Measurements from ENCODE around the gene RRP1. TPM values are rescaled to one million over a fixed set of nuclear protein-coding genes. Genes with fewer than 3 reads are reported as not detected.
A peak's percentile ranks its signal among the peaks of the same experiment; 100 is the strongest.

RRP1 gene
- total and polyA plus RNA-seq, 2 of the 13 experiments (the other 11 are each of a cell fraction or from before 2014, with no cell fraction given): 20.1 to 35.1 TPM

DNA sequence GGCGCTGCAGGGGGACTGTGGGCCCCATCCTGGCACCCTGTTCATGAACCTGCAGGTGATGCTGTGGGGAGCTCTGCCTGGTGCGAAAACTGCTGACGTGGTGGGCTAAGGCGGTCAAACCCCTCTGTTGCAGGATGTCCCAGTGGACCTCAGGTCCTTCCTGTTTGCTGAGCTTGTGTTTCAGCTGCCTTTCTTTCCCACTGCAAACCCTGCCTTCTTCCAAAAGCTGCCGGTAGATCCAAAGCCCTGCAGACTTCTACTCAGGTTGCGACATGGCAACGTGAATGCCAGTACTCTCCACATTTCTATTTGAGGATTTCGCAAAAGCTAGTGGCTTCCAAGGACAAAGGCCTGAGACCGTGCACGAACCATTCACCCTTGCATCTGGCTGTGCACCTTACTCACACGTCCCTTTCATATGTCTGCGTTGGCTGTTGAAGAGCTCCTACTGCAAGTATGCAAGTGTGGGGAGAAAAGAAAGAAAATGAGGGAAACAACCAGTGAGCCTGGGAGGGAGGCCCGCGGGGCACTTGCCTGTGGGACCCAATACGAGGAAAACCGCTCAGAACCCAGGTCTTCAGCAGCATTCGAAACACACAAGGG is 6.2 kb upstream of the RRP1 start (continued):
- TF ChIP-seq, protein P1, sequence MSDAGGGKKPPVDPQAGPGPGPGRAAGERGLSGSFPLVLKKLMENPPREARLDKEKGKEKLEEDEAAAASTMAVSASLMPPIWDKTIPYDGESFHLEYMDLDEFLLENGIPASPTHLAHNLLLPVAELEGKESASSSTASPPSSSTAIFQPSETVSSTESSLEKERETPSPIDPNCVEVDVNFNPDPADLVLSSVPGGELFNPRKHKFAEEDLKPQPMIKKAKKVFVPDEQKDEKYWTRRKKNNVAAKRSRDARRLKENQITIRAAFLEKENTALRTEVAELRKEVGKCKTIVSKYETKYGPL (CRISPR knock-in tag; IDR thresholded peaks at IDR 0.05): no peak
- TF ChIP-seq MYC (CRISPR knock-in tag; IDR thresholded peaks at IDR 0.05; ENCODE audit: borderline replicate concordance): peak; percentile 75; the same call in 1 of the 2 replicates
- TF ChIP-seq, protein P2, sequence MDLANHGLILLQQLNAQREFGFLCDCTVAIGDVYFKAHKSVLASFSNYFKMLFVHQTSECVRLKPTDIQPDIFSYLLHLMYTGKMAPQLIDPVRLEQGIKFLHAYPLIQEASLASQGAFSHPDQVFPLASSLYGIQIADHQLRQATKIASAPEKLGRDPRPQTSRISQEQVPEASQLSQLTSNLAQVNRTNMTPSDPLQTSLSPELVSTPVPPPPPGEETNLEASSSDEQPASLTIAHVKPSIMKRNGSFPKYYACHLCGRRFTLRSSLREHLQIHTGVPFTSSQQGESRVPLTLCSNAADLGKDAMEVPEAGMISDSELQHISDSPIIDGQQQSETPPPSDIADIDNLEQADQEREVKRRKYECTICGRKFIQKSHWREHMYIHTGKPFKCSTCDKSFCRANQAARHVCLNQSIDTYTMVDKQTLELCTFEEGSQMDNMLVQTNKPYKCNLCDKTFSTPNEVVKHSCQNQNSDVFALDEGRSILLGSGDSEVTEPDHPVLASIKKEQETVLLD (CRISPR knock-in tag; IDR thresholded peaks at IDR 0.05; ENCODE audit: low read depth): no peak
- no peak for TF ChIP-seq ZNF484 (CRISPR knock-in tag; IDR thresholded peaks at IDR 0.05; ENCODE audit: borderline replicate concordance, low read depth)
- TF ChIP-seq, protein P3, sequence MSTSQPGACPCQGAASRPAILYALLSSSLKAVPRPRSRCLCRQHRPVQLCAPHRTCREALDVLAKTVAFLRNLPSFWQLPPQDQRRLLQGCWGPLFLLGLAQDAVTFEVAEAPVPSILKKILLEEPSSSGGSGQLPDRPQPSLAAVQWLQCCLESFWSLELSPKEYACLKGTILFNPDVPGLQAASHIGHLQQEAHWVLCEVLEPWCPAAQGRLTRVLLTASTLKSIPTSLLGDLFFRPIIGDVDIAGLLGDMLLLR (CRISPR knock-in tag; IDR thresholded peaks at IDR 0.05): no peak; the same call in 1 of the 2 replicates
- TF ChIP-seq HOXD1 (CRISPR knock-in tag; IDR thresholded peaks at IDR 0.05): no peak
- TF ChIP-seq BHLHE40 (IDR thresholded peaks at IDR 0.05; ENCODE audit: low read length): peak; percentile 55; the same call in 1 of the 2 replicates
- TF ChIP-seq, protein P4, sequence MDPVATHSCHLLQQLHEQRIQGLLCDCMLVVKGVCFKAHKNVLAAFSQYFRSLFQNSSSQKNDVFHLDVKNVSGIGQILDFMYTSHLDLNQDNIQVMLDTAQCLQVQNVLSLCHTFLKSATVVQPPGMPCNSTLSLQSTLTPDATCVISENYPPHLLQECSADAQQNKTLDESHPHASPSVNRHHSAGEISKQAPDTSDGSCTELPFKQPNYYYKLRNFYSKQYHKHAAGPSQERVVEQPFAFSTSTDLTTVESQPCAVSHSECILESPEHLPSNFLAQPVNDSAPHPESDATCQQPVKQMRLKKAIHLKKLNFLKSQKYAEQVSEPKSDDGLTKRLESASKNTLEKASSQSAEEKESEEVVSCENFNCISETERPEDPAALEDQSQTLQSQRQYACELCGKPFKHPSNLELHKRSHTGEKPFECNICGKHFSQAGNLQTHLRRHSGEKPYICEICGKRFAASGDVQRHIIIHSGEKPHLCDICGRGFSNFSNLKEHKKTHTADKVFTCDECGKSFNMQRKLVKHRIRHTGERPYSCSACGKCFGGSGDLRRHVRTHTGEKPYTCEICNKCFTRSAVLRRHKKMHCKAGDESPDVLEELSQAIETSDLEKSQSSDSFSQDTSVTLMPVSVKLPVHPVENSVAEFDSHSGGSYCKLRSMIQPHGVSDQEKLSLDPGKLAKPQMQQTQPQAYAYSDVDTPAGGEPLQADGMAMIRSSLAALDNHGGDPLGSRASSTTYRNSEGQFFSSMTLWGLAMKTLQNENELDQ (CRISPR knock-in tag; IDR thresholded peaks at IDR 0.05; ENCODE audit: borderline replicate concordance): no peak; the same call in 1 of the 2 replicates
- TF ChIP-seq, protein P5, sequence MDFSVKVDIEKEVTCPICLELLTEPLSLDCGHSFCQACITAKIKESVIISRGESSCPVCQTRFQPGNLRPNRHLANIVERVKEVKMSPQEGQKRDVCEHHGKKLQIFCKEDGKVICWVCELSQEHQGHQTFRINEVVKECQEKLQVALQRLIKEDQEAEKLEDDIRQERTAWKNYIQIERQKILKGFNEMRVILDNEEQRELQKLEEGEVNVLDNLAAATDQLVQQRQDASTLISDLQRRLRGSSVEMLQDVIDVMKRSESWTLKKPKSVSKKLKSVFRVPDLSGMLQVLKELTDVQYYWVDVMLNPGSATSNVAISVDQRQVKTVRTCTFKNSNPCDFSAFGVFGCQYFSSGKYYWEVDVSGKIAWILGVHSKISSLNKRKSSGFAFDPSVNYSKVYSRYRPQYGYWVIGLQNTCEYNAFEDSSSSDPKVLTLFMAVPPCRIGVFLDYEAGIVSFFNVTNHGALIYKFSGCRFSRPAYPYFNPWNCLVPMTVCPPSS (IDR thresholded peaks at IDR 0.05): no peak
- peak; percentile 55 for TF ChIP-seq SMC3 (IDR thresholded peaks at IDR 0.05; ENCODE audit: low read length)
- peak; percentile 13; the same call in 1 of the 2 replicates for TF ChIP-seq HHEX (CRISPR knock-in tag; IDR thresholded peaks at IDR 0.05)
- no peak; the same call in 1 of the 2 replicates for TF ChIP-seq ZNF780A (CRISPR knock-in tag; IDR thresholded peaks at IDR 0.05)
- TF ChIP-seq HMG20A (CRISPR knock-in tag; IDR thresholded peaks at IDR 0.05; ENCODE audit: borderline replicate concordance): peak; percentile 77; the same call in 1 of the 2 replicates
- TF ChIP-seq, protein P6, sequence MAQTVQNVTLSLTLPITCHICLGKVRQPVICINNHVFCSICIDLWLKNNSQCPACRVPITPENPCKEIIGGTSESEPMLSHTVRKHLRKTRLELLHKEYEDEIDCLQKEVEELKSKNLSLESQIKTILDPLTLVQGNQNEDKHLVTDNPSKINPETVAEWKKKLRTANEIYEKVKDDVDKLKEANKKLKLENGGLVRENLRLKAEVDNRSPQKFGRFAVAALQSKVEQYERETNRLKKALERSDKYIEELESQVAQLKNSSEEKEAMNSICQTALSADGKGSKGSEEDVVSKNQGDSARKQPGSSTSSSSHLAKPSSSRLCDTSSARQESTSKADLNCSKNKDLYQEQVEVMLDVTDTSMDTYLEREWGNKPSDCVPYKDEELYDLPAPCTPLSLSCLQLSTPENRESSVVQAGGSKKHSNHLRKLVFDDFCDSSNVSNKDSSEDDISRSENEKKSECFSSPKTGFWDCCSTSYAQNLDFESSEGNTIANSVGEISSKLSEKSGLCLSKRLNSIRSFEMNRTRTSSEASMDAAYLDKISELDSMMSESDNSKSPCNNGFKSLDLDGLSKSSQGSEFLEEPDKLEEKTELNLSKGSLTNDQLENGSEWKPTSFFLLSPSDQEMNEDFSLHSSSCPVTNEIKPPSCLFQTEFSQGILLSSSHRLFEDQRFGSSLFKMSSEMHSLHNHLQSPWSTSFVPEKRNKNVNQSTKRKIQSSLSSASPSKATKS (CRISPR knock-in tag; IDR thresholded peaks at IDR 0.05): no peak
- TF ChIP-seq, protein P7, sequence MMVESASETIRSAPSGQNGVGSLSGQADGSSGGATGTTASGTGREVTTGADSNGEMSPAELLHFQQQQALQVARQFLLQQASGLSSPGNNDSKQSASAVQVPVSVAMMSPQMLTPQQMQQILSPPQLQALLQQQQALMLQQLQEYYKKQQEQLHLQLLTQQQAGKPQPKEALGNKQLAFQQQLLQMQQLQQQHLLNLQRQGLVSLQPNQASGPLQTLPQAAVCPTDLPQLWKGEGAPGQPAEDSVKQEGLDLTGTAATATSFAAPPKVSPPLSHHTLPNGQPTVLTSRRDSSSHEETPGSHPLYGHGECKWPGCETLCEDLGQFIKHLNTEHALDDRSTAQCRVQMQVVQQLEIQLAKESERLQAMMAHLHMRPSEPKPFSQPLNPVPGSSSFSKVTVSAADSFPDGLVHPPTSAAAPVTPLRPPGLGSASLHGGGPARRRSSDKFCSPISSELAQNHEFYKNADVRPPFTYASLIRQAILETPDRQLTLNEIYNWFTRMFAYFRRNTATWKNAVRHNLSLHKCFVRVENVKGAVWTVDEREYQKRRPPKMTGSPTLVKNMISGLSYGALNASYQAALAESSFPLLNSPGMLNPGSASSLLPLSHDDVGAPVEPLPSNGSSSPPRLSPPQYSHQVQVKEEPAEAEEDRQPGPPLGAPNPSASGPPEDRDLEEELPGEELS (CRISPR knock-in tag; IDR thresholded peaks at IDR 0.05): peak; percentile 80
- no peak for TF ChIP-seq IRX3 (CRISPR knock-in tag; IDR thresholded peaks at IDR 0.05; ENCODE audit: borderline replicate concordance, low read depth)
- TF ChIP-seq ZNF30 (CRISPR knock-in tag; IDR thresholded peaks at IDR 0.05): no peak
- TF ChIP-seq ONECUT2 (CRISPR knock-in tag; IDR thresholded peaks at IDR 0.05): no peak
- no peak for TF ChIP-seq ZNF878 (CRISPR knock-in tag; IDR thresholded peaks at IDR 0.05)
